NT2/D1 (cell line): ENCODE data around the gene UBE2E1.
A peak's percentile ranks its signal among the peaks of the same experiment; 100 is the strongest.

Source experiments
- DNase-seq: peaks from one replicate; pipeline ENCODE4 v3.0.0-alpha.2; 2011; ENCODE audit warnings: low read depth, low spot score
- H3K27me3 ChIP-seq: 2 replicates; pipeline ENCODE4 v1.6.0; 2011; ENCODE audit warnings: mild to moderate bottlenecking; ENCODE audit not compliant: insufficient read length, insufficient read depth
- H3K36me3 ChIP-seq: 2 replicates; pipeline ENCODE4 v1.6.1; 2011; ENCODE audit warnings: mild to moderate bottlenecking, low read length, mixed read lengths; ENCODE audit not compliant: insufficient read depth, insufficient read length
- H3K4me1 ChIP-seq: 2 replicates; pipeline ENCODE4 v1.5.1; 2011; ENCODE audit not compliant: insufficient read depth, insufficient read length
- H3K4me3 ChIP-seq: 2 replicates; pipeline ENCODE4 v1.5.1; 2011; ENCODE audit warnings: low read depth; ENCODE audit not compliant: insufficient read length
- H3K9ac ChIP-seq: 2 replicates; pipeline ENCODE4 v1.6.0; 2011; ENCODE audit warnings: low read depth; ENCODE audit not compliant: insufficient read length
- H3K9me3 ChIP-seq: 2 replicates; pipeline ENCODE4 v1.5.1; 2011; ENCODE audit warnings: mild to moderate bottlenecking, low read length; ENCODE audit not compliant: insufficient read depth
- SUZ12 ChIP-seq: IDR thresholded peaks from 2 replicates; pipeline ENCODE4 v1.6.1; 2011; ENCODE audit not compliant: insufficient read length, insufficient read depth; ENCODE audit errors: extremely low read depth
- YY1 ChIP-seq: IDR thresholded peaks from 2 replicates; pipeline ENCODE4 v1.6.1; 2011; ENCODE audit not compliant: insufficient read length, insufficient read depth
- ZNF274 ChIP-seq: IDR thresholded peaks from 2 replicates; pipeline ENCODE4 v1.6.1; 2011; ENCODE audit warnings: mild to moderate bottlenecking, low read depth, low read length

Gene UBE2E1

GRCh38 chr3:23805210-23805632 lies 534 bp upstream of the UBE2E1 start:
- H3K9ac ChIP-seq: peak overlapping the region; percentile 66
- no peak for TF ChIP-seq SUZ12
- TF ChIP-seq ZNF274: no peak
- TF ChIP-seq YY1: no peak
- peaks cover 2% of the 10 kb centered on the region for H3K27me3 ChIP-seq
- no peaks in the 10 kb centered on the region for H3K9me3 ChIP-seq
- no peaks in the 10 kb centered on the region for H3K4me1 ChIP-seq
- H3K36me3 ChIP-seq: peaks cover 20% of the 10 kb centered on the region
- H3K4me3 ChIP-seq: peak overlapping the region; percentile 67
- DNase-seq: no peak

- Histone ChIP-seq H3K4me3 (peak overlapping the region; percentile 67), H3K9ac (peak overlapping the region; percentile 76), H3K4me1 (no peaks in the 10 kb centered on the region), H3K9me3 (no peaks in the 10 kb centered on the region), H3K36me3 (peaks cover 28% of the 10 kb centered on the region), H3K27me3 (peaks cover 2% of the 10 kb centered on the region)
- DNase-seq: no peak
- TF ChIP-seq ZNF274: no peak
- TF ChIP-seq SUZ12: no peak
- no peak for TF ChIP-seq YY1
These were observed 1.0 kb downstream of the UBE2E1 start for GRCh38 chr3:23806534-23807423.

- Histone ChIP-seq H3K9ac (peak overlapping the region; percentile 76), H3K4me3 (peak overlapping the region; percentile 67), H3K9me3 (no peaks in the 10 kb centered on the region), H3K27me3 (peaks cover 2% of the 10 kb centered on the region), H3K4me1 (no peaks in the 10 kb centered on the region), H3K36me3 (peaks cover 35% of the 10 kb centered on the region)
- TF ChIP-seq YY1 (no peak), SUZ12 (no peak), ZNF274 (no peak)
- no peak for DNase-seq
These were observed 1.8 kb downstream of the UBE2E1 start for GRCh38 chr3:23807424-23808015.

GRCh38 chr3:23808525-23808924 lies 2.8 kb downstream of the UBE2E1 start:
- Histone ChIP-seq H3K4me3 (no peak overlapping the region), H3K27me3 (peaks cover 2% of the 10 kb centered on the region), H3K36me3 (peaks cover 40% of the 10 kb centered on the region), H3K9me3 (no peaks in the 10 kb centered on the region), H3K9ac (peak overlapping the region; percentile 13), H3K4me1 (no peaks in the 10 kb centered on the region)
- TF ChIP-seq ZNF274 (no peak), YY1 (no peak), SUZ12 (no peak)
- DNase-seq: no peak

- no peaks in the 10 kb centered on the region for H3K9me3 ChIP-seq
- DNase-seq: no peak
- TF ChIP-seq YY1 (no peak), SUZ12 (no peak), ZNF274 (no peak)
- H3K36me3 ChIP-seq: peaks cover 45% of the 10 kb centered on the region
- no peak overlapping the region for H3K4me3 ChIP-seq
- no peak overlapping the region for H3K9ac ChIP-seq
- no peaks in the 10 kb centered on the region for H3K4me1 ChIP-seq
- H3K27me3 ChIP-seq: peaks cover 2% of the 10 kb centered on the region
These were observed 3.5 kb downstream of the UBE2E1 start for GRCh38 chr3:23809294-23809693.

- peaks cover 2% of the 10 kb centered on the region for H3K27me3 ChIP-seq
- DNase-seq: no peak
- no peak for TF ChIP-seq SUZ12
- TF ChIP-seq ZNF274: no peak
- TF ChIP-seq YY1: no peak
- H3K36me3 ChIP-seq: peaks cover 45% of the 10 kb centered on the region
- no peaks in the 10 kb centered on the region for H3K4me1 ChIP-seq
- peak overlapping the region; percentile 87 for H3K9ac ChIP-seq
- H3K4me3 ChIP-seq: peak overlapping the region; percentile 73
- H3K9me3 ChIP-seq: no peaks in the 10 kb centered on the region
These were observed 4.1 kb downstream of the UBE2E1 start for GRCh38 chr3:23809840-23810342.
